ENCODE data around the gene COL9A3. TPM values are rescaled to one million over a fixed set of nuclear protein-coding genes. Genes with fewer than 3 reads are reported as not detected.

Gene COL9A3
- polyA plus RNA-seq, 4 donors = 3.4 to 12.7 (median 5.9) TPM

GRCh38 chr20:62859721-62860120 lies 42.9 kb downstream of the COL9A3 start:
- peaks cover 0 to 14% (median 0%) of the 10 kb centered on the region in 3 donors for H3K36me3 ChIP-seq (ENCODE audit: control insufficient read depth in 3 of 3, insufficient read depth in 2 of 3, low read depth in 1 of 3, low read length in 3 of 3)
- FAIRE-seq = no peak
- 75 to 85% (median 81%) methylated on average over 12 of the region's 12 CpGs for WGBS, 3 donors

GRCh38 chr20:62860391-62860923 lies 43.6 kb downstream of the COL9A3 start:
- FAIRE-seq (no peak), DNase-seq (peak in 1 of 2 donors; percentile 29)
- 19 to 22% (median 19%) methylated on average over 15 to 24 of the region's 24 CpGs for WGBS, 3 donors
- Histone ChIP-seq H3K27ac (ENCODE audit: low read depth in 1 of 3, low read length in 2 of 3) (no peak overlapping the region), H3K4me3 (ENCODE audit: low read depth in 1 of 3, low read length in 3 of 3) (peak overlapping the region; percentile 21 to 72 (median 34)), H3K36me3 (ENCODE audit: control insufficient read depth in 3 of 3, insufficient read depth in 2 of 3, low read depth in 1 of 3, low read length in 3 of 3) (peaks cover 0 to 10% (median 0%) of the 10 kb centered on the region in 3 donors), H3K27me3 (ENCODE audit: control insufficient read depth in 3 of 3, insufficient read depth in 3 of 3, low read length in 3 of 3) (peaks cover 0 to 13% (median 2%) of the 10 kb centered on the region in 3 donors), H3K4me1 (ENCODE audit: control insufficient read depth in 3 of 3, insufficient read depth in 2 of 3, low read depth in 1 of 3, low read length in 2 of 3) (peaks cover 0 to 4% (median 4%) of the 10 kb centered on the region in 3 donors), H3K9me3 (ENCODE audit: control insufficient read depth in 2 of 2, insufficient read depth in 1 of 2, low read depth in 1 of 2, low read length in 1 of 2) (peaks cover 0 to 14% of the 10 kb centered on the region in 2 donors)

More at GRCh38 chr20:62859721-62860120, 42.9 kb downstream of the COL9A3 start:
- Histone ChIP-seq H3K27me3 (ENCODE audit: control insufficient read depth in 3 of 3, insufficient read depth in 3 of 3, low read length in 3 of 3) (peaks cover 0 to 13% (median 2%) of the 10 kb centered on the region in 3 donors), H3K4me3 (ENCODE audit: low read depth in 1 of 3, low read length in 3 of 3) (no peak overlapping the region), H3K27ac (ENCODE audit: low read depth in 1 of 3, low read length in 2 of 3) (no peak overlapping the region), H3K9me3 (ENCODE audit: control insufficient read depth in 2 of 2, insufficient read depth in 1 of 2, low read depth in 1 of 2, low read length in 1 of 2) (peaks cover 0 to 14% of the 10 kb centered on the region in 2 donors), H3K4me1 (ENCODE audit: control insufficient read depth in 3 of 3, insufficient read depth in 2 of 3, low read depth in 1 of 3, low read length in 2 of 3) (peaks cover 0 to 4% (median 4%) of the 10 kb centered on the region in 3 donors)
- no peak for DNase-seq

GRCh38 chr20:62860924-62861691 lies 44.3 kb downstream of the COL9A3 start:
- Histone ChIP-seq H3K4me3 (ENCODE audit: low read depth in 1 of 3, low read length in 3 of 3) (peak overlapping the region in 2 of 3 donors; percentile 45 to 72), H3K9me3 (ENCODE audit: control insufficient read depth in 2 of 2, insufficient read depth in 1 of 2, low read depth in 1 of 2, low read length in 1 of 2) (peaks cover 0 to 14% of the 10 kb centered on the region in 2 donors), H3K27ac (ENCODE audit: low read depth in 1 of 3, low read length in 2 of 3) (peak overlapping the region in 1 of 3 donors; percentile 60), H3K4me1 (ENCODE audit: control insufficient read depth in 3 of 3, insufficient read depth in 2 of 3, low read depth in 1 of 3, low read length in 2 of 3) (peaks cover 0 to 4% (median 4%) of the 10 kb centered on the region in 3 donors), H3K36me3 (ENCODE audit: control insufficient read depth in 3 of 3, insufficient read depth in 2 of 3, low read depth in 1 of 3, low read length in 3 of 3) (peaks cover 0 to 10% (median 0%) of the 10 kb centered on the region in 3 donors), H3K27me3 (ENCODE audit: control insufficient read depth in 3 of 3, insufficient read depth in 3 of 3, low read length in 3 of 3) (peaks cover 0 to 13% (median 2%) of the 10 kb centered on the region in 3 donors)
- FAIRE-seq (no peak), DNase-seq (peak in 1 of 2 donors; percentile 67)
- WGBS, 3 donors = 1% methylated on average over 44 to 129 of the region's 129 CpGs

DNA sequence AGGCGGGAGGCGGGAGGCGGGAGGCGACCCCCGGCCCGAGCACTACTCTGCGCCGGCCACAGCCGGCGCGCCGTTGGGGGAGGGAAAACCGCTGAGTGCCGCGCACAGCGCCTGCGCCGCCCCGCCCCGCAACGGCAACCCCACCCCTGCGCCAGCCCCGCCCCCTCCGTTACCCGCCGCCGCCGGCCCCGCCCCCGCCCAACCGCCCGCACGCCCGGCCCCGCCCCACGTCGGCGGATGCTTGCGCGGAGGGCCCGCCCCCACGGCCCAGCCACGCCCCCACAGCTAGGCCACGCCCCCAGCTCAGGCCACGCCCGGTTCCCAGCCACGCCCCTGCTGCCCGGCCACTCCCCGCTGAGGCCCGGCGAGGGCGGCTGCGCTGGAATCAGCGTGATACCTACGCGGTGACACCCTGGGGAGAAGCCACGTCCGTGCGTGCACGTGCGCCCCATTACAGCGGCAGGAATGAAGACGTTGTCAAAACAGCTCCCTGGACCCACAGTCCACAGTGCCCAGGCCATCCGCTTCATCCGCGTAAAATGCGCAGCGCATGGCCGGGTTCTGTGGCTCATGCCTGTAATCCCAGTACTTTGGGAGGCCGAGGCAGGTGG lies 45.0 kb downstream of the COL9A3 start, which contains the start of gene TCFL5:
Gene TCFL5 (minus strand): TSS at position 97 of the 611 bp plus-strand sequence. CDS start 152 bp downstream, outside the sequence.
- H3K27ac ChIP-seq (ENCODE audit: low read depth in 1 of 3, low read length in 2 of 3) = peak within 1 kb of the TSS in 2 of 3 donors; percentile 37 to 60
- FAIRE-seq = no peak
- WGBS, 3 donors = 10 to 24% (median 12%) methylated on average over 27 to 70 of the region's 70 CpGs

GRCh38 chr20:62864207-62864606 lies 47.4 kb downstream of the COL9A3 start:
- Histone ChIP-seq H3K4me1 (ENCODE audit: control insufficient read depth in 3 of 3, insufficient read depth in 2 of 3, low read depth in 1 of 3, low read length in 2 of 3) (peaks cover 0 to 4% (median 4%) of the 10 kb centered on the region in 3 donors), H3K9me3 (ENCODE audit: control insufficient read depth in 2 of 2, insufficient read depth in 1 of 2, low read depth in 1 of 2, low read length in 1 of 2) (peaks cover 0 to 14% of the 10 kb centered on the region in 2 donors), H3K4me3 (ENCODE audit: low read depth in 1 of 3, low read length in 3 of 3) (no peak overlapping the region), H3K27me3 (ENCODE audit: control insufficient read depth in 3 of 3, insufficient read depth in 3 of 3, low read length in 3 of 3) (peaks cover 0 to 13% (median 2%) of the 10 kb centered on the region in 3 donors), H3K27ac (ENCODE audit: low read depth in 1 of 3, low read length in 2 of 3) (no peak overlapping the region), H3K36me3 (ENCODE audit: control insufficient read depth in 3 of 3, insufficient read depth in 2 of 3, low read depth in 1 of 3, low read length in 3 of 3) (no peaks in the 10 kb centered on the region)
- WGBS, 3 donors = 86 to 95% (median 91%) methylated on average over 7 of the region's 7 CpGs
- DNase-seq (no peak), FAIRE-seq (no peak)

More for the DNA sequence above, 45.0 kb downstream of the COL9A3 start, which contains the start of gene TCFL5:
- DNase-seq = peak; percentile 87 to 92
- Histone ChIP-seq H3K27me3 (ENCODE audit: control insufficient read depth in 3 of 3, insufficient read depth in 3 of 3, low read length in 3 of 3) (peaks cover 0 to 13% (median 2%) of the 10 kb centered on the region in 3 donors), H3K9me3 (ENCODE audit: control insufficient read depth in 2 of 2, insufficient read depth in 1 of 2, low read depth in 1 of 2, low read length in 1 of 2) (peaks cover 0 to 14% of the 10 kb centered on the region in 2 donors), H3K36me3 (ENCODE audit: control insufficient read depth in 3 of 3, insufficient read depth in 2 of 3, low read depth in 1 of 3, low read length in 3 of 3) (peaks cover 0 to 6% (median 0%) of the 10 kb centered on the region in 3 donors), H3K4me3 (ENCODE audit: low read depth in 1 of 3, low read length in 3 of 3) (peak within 1 kb of the TSS; percentile 34 to 72 (median 45)), H3K4me1 (ENCODE audit: control insufficient read depth in 3 of 3, insufficient read depth in 2 of 3, low read depth in 1 of 3, low read length in 2 of 3) (peaks cover 0 to 4% (median 4%) of the 10 kb centered on the region in 3 donors)

DNA sequence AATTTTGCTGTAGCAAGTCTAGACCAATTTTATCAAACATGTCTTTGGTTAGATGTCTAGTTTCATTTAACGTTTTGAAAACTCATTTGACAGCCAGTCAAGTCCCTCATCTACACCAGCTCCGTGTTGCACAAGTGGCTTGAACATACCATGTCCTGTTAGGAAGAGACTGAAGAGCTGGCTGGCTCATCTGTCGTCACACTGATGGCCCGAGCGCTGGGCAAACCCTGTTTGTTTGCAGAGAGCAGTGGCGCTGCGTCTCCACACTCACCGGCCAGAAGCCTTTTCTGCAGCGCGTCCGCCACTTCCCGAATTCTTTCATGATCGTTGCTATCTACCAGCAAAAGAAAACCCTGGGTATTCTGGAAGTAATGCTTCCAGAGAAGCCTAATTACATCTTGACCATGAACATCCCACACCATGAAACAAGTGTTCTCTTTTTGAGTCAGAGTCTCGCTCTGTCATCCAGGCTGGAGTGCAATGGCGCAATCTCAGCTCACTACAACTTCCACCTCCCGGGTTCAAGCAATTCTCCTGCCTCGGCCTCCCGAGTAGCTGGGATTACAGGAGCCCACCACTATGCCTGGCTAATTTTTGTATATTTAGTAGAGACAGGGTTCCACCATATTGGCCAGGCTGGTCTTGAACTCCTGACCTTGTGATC lies 55.5 kb downstream of the COL9A3 start:
- peaks cover 0 to 7% (median 0%) of the 10 kb centered on the region in 3 donors for H3K27me3 ChIP-seq (ENCODE audit: control insufficient read depth in 3 of 3, insufficient read depth in 3 of 3, low read length in 3 of 3)
- no peak overlapping the region for H3K4me3 ChIP-seq (ENCODE audit: low read depth in 1 of 3, low read length in 3 of 3)
- WGBS, 3 donors = 62 to 72% (median 70%) methylated on average over 18 of the region's 18 CpGs
- H3K36me3 ChIP-seq (ENCODE audit: control insufficient read depth in 3 of 3, insufficient read depth in 2 of 3, low read depth in 1 of 3, low read length in 3 of 3) = no peaks in the 10 kb centered on the region
- no peaks in the 10 kb centered on the region for H3K9me3 ChIP-seq (ENCODE audit: control insufficient read depth in 2 of 2, insufficient read depth in 1 of 2, low read depth in 1 of 2, low read length in 1 of 2)
- DNase-seq (no peak), FAIRE-seq (no peak)
- H3K4me1 ChIP-seq (ENCODE audit: control insufficient read depth in 3 of 3, insufficient read depth in 2 of 3, low read depth in 1 of 3, low read length in 2 of 3) = peaks cover 0 to 17% (median 0%) of the 10 kb centered on the region in 3 donors
- no peak overlapping the region for H3K27ac ChIP-seq (ENCODE audit: low read depth in 1 of 3, low read length in 2 of 3)

DNA sequence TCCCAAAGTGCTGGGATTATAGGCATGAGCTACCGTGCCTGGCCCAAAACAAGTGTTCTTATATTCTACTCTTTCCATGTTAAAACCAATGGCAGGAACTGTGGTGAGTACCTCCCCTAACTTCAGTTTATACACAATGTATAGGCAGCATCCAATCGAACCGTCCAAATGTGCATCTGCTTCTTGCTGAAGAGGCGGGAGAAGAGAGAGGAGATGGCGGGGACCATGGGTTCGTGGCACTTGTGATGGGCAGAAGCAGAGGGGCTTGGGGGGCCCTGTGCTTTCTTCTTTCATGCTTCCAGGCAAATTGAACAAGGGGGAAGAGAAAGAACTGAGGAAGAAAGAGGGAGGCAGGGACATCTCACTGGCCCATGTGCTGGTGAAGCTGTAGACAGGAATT lies 56.0 kb downstream of the COL9A3 start:
- DNase-seq = no peak

More for the DNA sequence above, 56.0 kb downstream of the COL9A3 start:
- peaks cover 0 to 20% (median 0%) of the 10 kb centered on the region in 3 donors for H3K4me1 ChIP-seq (ENCODE audit: control insufficient read depth in 3 of 3, insufficient read depth in 2 of 3, low read depth in 1 of 3, low read length in 2 of 3)
- WGBS, 3 donors = 91 to 92% (median 91%) methylated on average over 6 of the region's 6 CpGs
- FAIRE-seq = no peak
- H3K27ac ChIP-seq (ENCODE audit: low read depth in 1 of 3, low read length in 2 of 3) = no peak overlapping the region
- no peak overlapping the region for H3K4me3 ChIP-seq (ENCODE audit: low read depth in 1 of 3, low read length in 3 of 3)
- H3K9me3 ChIP-seq (ENCODE audit: control insufficient read depth in 2 of 2, insufficient read depth in 1 of 2, low read depth in 1 of 2, low read length in 1 of 2) = no peaks in the 10 kb centered on the region
- H3K27me3 ChIP-seq (ENCODE audit: control insufficient read depth in 3 of 3, insufficient read depth in 3 of 3, low read length in 3 of 3) = peaks cover 0 to 7% (median 0%) of the 10 kb centered on the region in 3 donors
- no peaks in the 10 kb centered on the region for H3K36me3 ChIP-seq (ENCODE audit: control insufficient read depth in 3 of 3, insufficient read depth in 2 of 3, low read depth in 1 of 3, low read length in 3 of 3)
